Measurements from ENCODE around the gene PORCN.
A peak's percentile ranks its signal among the peaks of the same experiment; 100 is the strongest.
"Not testable (repeated sequence)": the region's sequence is repeated elsewhere in the genome, so short reads cannot be mapped to it uniquely, and the experiment has no call there.

The PORCN gene

DNA sequence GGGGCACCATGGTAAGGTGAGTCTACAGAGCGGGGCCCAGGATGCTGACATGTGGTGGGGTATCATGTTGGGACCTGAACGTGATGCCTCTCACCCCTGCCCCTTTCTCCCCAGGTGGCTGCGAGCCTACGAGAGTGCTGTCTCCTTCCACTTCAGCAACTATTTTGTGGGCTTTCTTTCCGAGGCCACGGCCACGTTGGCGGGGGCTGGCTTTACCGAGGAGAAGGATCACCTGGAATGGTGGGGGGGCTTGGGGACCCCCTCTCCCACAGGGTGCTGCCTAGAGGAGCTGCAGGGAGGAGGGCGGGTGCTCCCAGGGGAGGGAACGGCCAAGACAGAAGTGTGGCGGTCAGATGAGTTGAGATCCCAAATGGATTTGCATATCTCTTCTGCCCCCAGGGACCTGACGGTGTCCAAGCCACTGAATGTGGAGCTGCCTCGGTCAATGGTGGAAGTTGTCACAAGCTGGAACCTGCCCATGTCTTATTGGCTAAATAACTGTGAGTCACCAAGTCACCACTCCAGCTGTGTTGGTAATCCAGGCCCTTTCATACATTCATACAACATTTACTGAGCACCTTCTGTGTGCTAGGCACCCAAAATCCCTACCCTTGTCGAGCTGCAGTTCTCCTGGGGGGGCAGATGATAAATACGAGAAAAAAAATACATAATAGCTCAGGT, 5.5 kb downstream of the PORCN start:
- DNase-seq, result no peak

GRCh38 chrX:48514868-48515460, 6.2 kb downstream of the PORCN start:
- no peak for DNase-seq

- DNase-seq, result no peak
Observed at GRCh38 chrX:48515842-48516241, 7.0 kb downstream of the PORCN start.

- no peak for DNase-seq
Observed at GRCh38 chrX:48516285-48516684, 7.5 kb downstream of the PORCN start.

DNA sequence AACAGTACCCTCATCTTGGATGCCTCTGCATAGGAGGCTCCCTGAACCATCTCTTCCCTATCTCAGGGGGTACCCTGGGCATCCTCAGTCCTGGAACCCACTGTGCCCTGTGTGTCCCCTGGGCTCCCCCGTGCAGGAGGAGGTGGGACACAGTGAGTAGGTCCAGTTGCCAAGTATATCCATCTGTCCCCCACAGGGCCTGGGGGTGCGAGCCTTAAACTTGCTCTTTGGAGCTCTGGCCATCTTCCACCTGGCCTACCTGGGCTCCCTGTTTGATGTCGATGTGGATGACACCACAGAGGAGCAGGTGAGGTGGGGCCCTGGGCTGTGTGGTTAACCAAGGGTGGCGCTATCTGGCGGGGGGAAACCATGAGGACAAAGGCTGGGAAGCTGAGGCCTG, 8.2 kb downstream of the PORCN start:
- DNase-seq, result no peak

- not testable (repeated sequence) for DNase-seq
Observed at GRCh38 chrX:48519481-48519880, 10.7 kb downstream of the PORCN start.

DNA sequence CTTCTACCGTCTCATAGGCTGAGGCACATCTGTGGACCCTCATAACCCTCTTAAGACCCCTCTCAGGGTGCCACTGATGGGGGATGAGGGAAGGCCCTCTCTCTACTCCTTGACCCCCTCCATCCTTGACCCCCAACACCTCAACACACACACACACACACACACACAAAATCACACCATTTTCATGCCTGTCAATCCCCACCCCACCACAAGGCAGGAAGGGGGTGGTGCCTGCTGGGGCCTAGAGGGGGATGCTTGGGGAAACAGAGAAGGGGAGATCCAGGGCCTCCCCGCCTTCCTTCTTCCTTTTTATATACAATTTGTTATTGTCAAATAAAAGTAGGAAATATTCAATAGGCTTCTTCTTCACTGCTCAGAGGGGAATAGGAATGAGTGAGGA, 11.7 kb downstream of the PORCN start:
- DNase-seq, result no peak

DNA sequence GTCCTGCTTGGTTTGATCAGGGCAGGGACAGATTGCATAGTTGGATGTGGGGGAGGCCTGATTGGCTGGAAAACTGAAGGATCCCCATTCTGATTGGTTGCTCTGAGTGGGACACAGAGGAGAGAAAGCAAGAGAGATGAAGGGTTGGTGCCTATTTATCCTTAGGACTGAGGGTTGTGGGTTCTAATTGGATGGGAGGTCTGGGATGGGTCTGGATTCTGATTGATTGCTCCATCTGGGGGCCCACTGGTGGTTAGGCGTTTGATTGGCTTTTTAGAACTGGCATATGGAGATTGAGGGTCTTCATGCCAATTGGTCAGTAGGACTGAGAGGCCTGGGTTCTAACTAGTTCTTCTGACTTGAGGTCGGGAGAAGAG, 12.2 kb downstream of the PORCN start:
- DNase-seq, result peak; percentile 8

GRCh38 chrX:48521353-48522243, 12.8 kb downstream of the PORCN start, which contains the start of gene EBP:
TSS of gene EBP (plus strand) at chrX:48521808. CDS start at chrX:48523772, 1,964 bp downstream.
- peak; percentile 86 for DNase-seq

DNA sequence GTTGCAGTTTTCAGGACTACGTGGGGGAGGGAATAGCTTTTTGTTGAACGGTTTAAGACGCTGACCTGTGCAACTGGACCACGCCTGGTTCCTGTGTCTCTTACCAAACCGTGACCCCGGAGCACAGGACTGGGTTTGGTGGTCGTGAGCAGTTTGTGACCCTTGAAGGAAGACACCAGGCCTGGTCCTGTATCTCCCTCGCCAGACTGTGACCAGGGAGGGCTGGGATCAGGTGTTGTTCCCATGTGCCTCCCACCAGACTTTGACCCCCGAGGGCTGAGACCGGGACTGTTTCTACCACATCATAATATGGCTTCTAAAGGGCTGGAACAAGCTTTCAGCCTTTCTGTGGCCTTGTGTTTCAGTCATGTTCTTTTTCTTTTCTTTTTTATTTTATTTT, 13.5 kb downstream of the PORCN start:
- DNase-seq, result no peak

DNA sequence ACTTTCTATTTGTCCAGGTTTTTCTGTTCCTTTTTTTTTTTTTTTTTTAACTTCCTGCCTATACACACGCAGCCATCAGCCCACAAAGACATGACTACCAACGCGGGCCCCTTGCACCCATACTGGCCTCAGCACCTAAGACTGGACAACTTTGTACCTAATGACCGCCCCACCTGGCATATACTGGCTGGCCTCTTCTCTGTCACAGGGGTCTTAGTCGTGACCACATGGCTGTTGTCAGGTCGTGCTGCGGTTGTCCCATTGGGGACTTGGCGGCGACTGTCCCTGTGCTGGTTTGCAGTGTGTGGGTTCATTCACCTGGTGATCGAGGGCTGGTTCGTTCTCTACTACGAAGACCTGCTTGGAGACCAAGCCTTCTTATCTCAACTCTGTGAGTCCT, 14.9 kb downstream of the PORCN start:
- DNase-seq, result no peak

DNA sequence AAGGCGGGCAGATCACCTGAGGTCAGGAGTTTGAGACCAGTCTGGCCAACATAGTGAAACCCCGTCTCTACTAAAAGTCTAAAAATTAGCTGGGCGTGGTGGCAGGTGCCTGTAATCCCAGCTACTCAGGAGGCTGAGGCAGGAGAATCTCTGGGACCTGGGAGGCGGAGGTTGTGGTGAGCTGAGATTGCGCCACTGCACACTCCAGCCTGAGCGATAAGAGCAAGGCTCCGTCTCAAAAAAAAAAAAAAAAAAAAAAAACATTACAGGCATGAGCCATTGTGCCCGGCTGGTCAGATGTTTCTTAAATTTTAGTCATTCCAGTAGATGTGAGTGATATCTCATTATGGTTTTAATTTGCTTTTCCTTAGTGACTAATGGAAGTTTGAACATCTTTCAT, 17.1 kb downstream of the PORCN start:
- not testable (repeated sequence) for DNase-seq

GRCh38 chrX:48530736-48531135, 21.9 kb downstream of the PORCN start:
- DNase-seq, result no peak

DNA sequence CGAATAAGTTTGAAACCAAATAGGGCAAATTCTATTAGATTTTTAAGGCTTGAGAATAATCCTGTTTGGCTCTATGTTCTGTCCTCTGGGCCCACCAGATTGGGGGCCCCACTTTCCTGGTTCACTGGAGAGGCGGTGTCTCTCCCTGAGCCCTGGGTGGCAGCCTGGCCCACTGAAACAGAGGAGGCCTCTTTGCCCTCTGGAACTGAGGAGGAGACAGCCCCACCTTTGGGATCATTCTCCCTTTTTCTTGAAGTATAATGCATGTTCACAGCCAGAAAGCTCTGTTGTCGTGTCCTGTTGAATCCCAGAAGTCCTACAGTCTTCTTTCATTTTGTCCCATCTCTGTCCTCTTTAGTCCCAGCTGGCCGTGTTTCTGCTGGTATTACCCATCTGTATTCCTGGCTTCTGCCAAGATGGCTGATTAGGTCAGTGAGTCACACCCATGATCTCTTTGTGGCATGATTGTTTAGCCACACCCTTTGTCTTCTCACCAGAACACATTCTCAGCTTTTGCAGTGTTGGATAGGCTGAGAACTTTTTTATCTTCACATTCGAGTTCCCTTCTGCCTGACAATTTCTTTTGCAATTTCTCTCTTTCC, 22.7 kb downstream of the PORCN start:
- no peak for DNase-seq

DNA sequence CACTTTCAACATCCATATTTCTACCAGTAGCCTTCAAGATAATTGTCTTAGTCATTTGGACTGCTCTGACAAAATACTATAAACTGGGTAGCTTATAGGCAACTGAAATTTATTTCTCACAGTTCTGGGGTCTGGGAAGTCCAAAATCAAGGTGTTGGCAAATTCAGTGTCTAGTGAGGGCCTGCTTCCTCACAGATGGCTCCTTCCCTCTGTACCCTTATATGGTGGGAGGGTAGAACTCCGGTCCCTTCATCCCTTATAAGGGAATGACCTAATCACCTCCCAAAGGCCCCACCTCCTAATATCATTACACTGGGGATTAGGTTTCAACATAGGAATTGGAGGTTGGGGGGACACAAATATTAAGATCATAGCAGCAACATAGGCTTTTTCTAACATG, 23.4 kb downstream of the PORCN start:
- no peak for DNase-seq

- DNase-seq, result no peak
Observed at GRCh38 chrX:48533165-48533564, 24.4 kb downstream of the PORCN start.

GRCh38 chrX:48538641-48539344, 30.0 kb downstream of the PORCN start:
- no peak for DNase-seq

- peak; percentile 91 for DNase-seq
Observed at GRCh38 chrX:48539345-48540027, 30.7 kb downstream of the PORCN start, which contains the start of gene TBC1D25. TSS of gene TBC1D25 (plus strand) at chrX:48539714. CDS start at chrX:48539798, 84 bp downstream.

DNA sequence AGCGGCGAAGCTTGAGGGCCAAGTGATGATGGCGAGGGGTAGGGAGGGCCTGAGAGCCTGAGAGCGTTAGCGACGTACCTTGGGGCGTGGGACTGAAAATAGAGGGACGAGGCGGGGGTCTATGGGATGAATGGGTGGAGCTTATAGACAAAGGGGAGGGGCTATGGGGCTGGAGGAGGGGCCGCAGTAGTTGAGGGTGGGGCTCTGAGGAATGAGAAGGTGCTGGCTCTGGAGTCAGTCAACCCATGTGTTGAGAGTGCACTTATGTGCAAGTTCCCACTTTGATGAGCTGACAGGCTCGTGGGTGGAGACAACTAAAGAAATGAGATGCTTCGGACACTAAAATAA, 31.2 kb downstream of the PORCN start:
- no peak for DNase-seq

DNA sequence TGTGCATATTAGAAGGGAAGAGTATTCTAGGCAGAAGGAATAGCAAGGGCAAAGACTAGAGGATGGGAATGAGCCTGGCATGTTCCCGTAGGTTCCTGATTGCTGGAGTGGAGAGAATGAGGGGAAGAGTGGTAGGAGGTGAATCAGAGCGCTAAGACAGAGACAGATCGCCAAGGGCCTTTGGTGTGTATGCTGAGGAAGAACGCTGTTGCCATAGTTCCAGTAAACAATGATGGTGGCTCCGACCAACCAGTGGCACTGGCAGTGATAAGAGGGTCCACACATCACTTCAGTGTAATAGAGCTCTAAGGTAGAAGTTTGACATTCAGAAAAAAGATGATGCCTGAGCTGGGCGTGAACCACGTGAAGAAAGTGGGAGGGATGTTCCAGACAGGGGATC, 31.7 kb downstream of the PORCN start:
- no peak for DNase-seq

- DNase-seq, result no peak
Observed at GRCh38 chrX:48541140-48541814, 32.5 kb downstream of the PORCN start.

DNA sequence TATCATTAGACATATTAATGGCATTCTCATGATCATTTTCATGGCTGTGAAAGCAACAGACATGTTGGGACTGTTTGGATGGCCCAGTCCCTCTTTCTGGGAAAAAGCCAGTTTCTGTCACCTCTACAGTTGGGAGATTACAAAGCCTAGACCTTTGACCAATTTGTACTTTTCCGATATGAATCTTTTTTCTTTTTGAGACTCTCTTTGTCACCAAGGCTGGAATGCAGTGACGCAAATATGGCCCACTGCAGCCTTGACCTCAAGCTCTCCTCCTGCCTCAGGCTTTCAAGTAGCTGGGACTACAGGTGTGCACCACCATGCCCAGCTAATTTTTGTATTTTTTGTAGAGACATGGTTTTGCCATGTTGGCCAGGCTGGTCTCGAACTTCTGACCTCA, 40.1 kb downstream of the PORCN start:
- no peak for DNase-seq
